Stimulated activated CD4-positive, alpha-beta T cell treated with anti-CD3 and anti-CD28 coated beads, Interleukin-2, amount 100 ng/mL, for 4 hours (primary cell): Measurements from ENCODE around the gene HMGB2.

ENCODE experiments used
- DNase-seq: peaks from one replicate; pipeline ENCODE4 v3.0.0-alpha.2; 2020; ENCODE audit warnings: low read depth

The HMGB2 gene

DNA sequence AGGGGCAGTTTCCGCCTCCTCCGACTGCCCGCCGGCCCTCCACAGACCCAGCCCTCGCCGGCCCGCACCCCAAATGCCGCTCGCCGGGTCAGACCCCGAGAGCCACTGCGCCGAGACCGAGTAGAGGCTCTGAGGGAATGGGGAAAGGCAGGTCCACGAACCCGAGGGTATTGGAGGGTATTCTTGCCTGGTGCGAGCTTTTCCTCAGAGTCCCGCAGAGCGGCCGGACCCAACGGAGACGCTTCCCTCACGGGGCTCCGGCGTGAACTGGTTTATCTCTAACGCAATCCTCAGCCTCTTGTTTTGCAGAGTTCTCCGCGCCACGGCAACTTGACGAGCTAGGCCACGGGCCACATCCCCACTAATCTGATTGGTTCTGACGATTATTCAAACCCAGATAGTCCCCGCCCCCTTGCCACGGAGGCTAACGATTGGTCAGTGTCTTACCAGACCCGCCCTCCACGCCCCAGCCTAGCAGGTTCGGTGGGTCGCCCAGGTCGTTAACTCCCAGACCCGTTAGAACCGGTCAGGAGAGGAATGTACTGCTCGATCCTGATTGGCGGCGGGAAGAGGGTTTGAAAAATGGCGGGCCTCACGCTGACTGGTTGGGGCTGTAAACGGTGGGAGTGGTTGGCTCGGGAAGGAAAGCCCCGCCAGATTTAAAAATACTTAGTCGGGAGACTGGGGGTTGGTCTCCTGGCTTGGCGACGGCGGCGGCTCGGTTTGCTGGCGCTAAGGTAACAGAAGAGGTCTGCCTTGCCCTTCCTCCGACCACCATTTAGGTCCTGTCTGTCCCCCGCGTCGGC, at the start of gene HMGB2:
HMGB2 (minus strand) TSS at position 274 of the 806 bp plus-strand sequence. CDS start 709 bp downstream, outside the sequence.
- DNase-seq = peak; percentile 99

- no peak for DNase-seq
Observed at GRCh38 chr4:173382349-173382748, 48.2 kb upstream of the HMGB2 start.

DNA sequence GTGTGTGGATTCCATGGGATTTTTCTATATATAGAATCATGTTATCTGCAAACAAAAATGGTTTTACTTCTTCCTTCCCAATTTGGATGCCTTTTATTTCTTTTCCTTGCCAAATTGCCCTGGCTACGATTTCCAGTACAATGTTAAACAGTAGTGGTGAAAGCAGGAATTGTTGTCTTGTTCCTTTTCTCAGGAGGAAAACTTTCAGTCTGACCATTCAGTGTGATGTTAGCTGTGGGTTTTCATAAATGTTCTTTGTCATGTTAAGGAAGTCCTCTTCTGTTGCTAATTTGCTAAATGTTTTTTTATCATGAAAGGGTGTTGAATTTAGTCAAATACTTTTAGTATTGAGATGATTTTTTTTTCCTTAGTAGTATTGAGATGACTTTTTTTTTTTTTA, 47.5 kb upstream of the HMGB2 start:
- DNase-seq = no peak

- no peak for DNase-seq
Observed at GRCh38 chr4:173380987-173381386, 46.8 kb upstream of the HMGB2 start.

GRCh38 chr4:173379929-173380328, 45.8 kb upstream of the HMGB2 start:
- DNase-seq = no peak

GRCh38 chr4:173374588-173374987, 40.4 kb upstream of the HMGB2 start:
- DNase-seq = no peak

- no peak for DNase-seq
Observed at GRCh38 chr4:173371292-173372192, 37.4 kb upstream of the HMGB2 start.

GRCh38 chr4:173370477-173371291, 36.5 kb upstream of the HMGB2 start, which contains the start of gene SAP30:
TSS of gene SAP30 (plus strand) at chr4:173370954. CDS start at chr4:173371183, 229 bp downstream.
- DNase-seq = peak; percentile 96

GRCh38 chr4:173370130-173370476, 35.9 kb upstream of the HMGB2 start:
- peak; percentile 39 for DNase-seq

GRCh38 chr4:173367946-173368345, 33.8 kb upstream of the HMGB2 start:
- no peak for DNase-seq

DNA sequence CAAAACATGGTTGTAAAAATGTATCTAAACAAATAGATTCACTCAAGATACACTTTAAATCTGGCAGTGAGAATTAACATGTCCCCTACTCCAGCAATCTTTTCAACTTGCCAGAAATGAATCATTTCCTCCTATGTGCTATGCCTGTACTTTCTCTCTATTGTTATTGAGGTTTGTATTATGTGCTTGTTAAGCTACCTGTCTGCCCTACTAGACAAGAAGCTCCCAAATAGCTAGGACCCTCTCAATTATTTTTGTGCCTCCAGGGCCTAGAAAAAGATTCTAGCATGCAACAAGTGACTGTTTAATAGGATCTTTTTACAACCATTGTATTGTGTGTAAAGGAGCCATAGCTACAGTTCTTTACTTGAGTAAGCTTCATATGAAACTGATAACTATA, 33.1 kb upstream of the HMGB2 start:
- no peak for DNase-seq

GRCh38 chr4:173365359-173365996, 31.3 kb upstream of the HMGB2 start:
- no peak for DNase-seq

- DNase-seq = no peak
Observed at GRCh38 chr4:173362666-173363065, 28.5 kb upstream of the HMGB2 start.

DNA sequence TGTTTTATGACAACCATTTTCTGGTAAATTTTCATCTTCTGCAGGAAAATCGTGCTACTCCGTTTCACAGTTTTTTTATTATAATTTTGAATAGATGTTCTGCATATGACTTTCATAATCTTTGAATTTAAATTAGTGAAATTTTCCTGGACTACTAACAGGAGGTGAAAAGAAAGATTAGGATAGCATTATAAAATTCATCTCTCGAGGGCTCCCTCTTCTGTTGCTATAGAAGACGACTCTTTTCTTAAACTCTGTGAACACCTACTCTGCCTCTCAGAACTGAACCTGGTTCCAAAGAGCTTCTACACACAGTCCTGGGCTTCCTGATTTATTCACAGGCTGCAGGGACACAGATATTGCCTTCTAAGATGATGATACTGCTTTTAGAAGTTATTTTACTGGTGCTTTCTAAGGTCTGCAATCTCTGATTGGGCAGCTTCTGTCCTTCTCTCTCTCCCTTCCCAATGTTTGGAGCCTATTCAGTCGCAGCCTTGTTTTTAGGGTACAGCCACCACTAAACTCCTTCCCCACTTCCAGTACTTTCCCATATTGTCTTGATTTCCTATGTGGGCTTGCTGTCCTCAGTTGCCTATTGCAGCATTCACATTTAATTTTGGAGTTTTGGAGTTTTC, 26.5 kb upstream of the HMGB2 start:
- no peak for DNase-seq

DNA sequence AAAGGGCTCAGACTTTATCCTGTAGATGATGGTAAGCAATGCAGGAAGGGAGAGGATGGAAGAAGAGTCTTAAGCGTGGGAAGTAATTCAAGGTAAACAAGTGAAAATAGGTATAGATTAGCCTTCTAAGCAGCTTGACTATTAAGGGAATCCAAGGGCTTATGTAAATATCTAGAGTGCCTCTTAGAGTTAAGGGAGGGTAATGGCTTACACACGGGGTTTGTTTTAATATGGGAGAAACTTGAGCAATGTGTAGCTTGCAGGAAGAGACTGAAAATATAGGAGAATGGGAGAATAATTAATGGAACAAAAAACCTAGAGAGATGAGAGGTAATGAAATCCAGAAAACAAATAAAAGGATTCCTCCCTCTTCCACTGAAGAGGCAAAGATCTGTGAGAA, 23.8 kb upstream of the HMGB2 start:
- no peak for DNase-seq

DNA sequence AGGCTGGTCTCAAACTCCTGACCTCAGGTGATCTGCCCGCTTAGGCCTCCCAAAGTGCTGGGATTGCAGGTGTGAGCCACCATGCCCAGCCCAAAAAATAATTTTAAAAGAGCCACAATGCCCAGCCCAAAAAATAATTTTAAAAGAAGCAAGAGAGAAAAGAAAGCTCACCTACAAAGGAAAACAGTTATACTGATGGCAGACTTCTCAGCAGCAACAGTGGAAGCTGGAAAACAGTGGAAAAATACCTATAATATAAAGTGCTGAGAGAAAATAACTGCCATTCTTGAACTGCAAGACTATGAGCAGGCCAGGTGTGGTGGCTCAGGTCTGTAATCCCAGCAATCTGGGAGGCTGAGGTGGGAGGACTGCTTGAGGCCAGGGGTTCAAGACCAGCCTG, 13.3 kb upstream of the HMGB2 start:
- DNase-seq = no peak

GRCh38 chr4:173346074-173346473, 11.9 kb upstream of the HMGB2 start:
- DNase-seq = no peak

- DNase-seq = no peak
Observed at GRCh38 chr4:173345648-173346047, 11.5 kb upstream of the HMGB2 start.

DNA sequence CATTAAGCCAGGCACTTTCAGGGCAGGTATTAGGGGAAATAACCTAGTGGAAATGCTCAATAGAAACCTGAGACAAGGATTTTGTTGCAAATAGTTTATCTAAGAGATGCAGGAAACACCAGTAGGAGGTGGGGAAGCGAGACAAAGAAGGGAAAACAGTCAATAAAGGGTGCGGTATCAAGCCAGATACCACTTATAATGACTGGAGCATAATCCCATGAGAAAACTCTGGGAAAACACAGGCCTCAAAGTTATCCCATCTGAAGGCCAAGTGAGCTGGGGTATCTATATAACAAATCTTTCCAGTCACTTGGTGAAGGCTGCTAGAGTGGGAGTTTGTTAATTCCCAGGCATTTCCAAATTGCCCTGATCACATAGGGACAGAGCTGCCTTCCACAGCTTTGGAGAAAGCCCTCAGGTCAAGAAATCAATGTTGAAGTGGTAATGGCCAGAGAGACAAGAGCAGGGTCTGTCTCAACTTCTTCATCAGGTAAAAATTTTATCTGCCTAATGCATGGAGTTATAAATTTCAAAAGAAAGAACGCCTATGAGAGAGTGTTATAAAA, 9.8 kb upstream of the HMGB2 start:
- no peak for DNase-seq

DNA sequence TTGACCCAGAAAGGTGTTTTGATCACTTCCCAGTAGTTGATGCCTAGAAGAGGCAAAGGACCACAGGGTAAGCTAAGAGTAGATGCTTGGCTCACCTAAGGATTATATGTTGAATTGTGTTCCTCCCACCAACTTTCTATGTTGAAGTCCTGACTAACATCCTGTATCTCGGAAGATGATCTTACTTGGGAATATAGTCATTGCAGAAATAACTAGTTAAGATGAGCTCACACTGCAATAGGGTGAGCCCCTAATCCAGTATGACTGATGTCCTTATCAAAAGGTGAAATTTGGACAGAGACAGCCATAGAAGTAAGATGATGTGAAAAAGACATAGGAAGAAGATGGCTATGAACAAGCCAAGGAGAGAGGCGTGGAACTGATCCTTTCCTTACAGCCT, 3.3 kb upstream of the HMGB2 start:
- DNase-seq = no peak
